ENCODE results near the gene MEX3A.

DNA sequence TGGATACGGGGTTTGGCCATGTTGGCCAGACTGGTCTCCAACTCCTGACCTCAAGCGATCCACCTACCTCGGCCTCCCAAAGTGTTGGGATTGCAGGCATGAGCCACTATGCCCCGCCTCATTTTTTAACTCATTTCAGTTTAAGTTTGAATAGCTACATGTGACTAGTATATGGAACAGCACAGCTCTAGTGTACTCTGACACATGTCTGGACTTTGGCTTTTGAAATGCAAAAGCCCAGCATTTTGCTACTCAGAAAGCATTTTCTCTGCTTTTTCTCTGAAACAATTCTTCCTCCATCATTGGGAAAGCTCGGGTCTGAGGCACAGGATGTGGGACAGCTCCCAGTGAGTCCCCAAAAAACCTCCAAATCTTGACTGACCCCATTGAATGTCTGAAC lies 57.5 kb downstream of the MEX3A start:
- TF ChIP-seq POLR2A (IDR thresholded peaks at IDR 0.05) (no peak), EP300 (IDR thresholded peaks at IDR 0.05) (no peak), POLR2AphosphoS5 (IDR thresholded peaks at IDR 0.05) (no peak)
- TF ChIP-seq, protein P1, sequence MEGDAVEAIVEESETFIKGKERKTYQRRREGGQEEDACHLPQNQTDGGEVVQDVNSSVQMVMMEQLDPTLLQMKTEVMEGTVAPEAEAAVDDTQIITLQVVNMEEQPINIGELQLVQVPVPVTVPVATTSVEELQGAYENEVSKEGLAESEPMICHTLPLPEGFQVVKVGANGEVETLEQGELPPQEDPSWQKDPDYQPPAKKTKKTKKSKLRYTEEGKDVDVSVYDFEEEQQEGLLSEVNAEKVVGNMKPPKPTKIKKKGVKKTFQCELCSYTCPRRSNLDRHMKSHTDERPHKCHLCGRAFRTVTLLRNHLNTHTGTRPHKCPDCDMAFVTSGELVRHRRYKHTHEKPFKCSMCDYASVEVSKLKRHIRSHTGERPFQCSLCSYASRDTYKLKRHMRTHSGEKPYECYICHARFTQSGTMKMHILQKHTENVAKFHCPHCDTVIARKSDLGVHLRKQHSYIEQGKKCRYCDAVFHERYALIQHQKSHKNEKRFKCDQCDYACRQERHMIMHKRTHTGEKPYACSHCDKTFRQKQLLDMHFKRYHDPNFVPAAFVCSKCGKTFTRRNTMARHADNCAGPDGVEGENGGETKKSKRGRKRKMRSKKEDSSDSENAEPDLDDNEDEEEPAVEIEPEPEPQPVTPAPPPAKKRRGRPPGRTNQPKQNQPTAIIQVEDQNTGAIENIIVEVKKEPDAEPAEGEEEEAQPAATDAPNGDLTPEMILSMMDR (IDR thresholded peaks at IDR 0.05) = no peak
